ENCODE measurements around the gene KCNN2.

Gene KCNN2

DNA sequence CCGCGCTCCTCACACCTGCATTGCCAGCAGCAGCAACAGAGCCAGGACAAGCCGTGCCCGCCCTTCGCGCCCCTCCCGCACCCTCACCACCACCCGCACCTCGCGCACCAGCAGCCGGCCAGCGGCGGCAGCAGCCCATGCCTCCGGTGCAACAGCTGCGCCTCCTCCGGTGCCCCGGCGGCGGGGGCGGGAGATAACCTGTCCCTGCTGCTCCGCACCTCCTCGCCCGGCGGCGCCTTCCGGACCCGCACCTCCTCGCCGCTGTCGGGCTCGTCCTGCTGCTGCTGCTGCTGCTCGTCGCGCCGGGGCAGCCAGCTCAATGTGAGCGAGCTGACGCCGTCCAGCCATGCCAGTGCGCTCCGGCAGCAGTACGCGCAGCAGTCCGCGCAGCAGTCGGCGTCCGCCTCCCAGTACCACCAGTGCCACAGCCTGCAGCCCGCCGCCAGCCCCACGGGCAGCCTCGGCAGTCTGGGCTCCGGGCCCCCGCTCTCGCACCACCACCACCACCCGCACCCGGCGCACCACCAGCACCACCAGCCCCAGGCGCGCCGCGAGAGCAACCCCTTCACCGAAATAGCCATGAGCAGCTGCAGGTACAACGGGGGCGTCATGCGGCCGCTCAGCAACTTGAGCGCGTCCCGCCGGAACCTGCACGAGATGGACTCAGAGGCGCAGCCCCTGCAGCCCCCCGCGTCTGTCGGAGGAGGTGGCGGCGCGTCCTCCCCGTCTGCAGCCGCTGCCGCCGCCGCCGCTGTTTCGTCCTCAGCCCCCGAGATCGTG is 517 bp downstream of the KCNN2 start:
- DNase-seq (ENCODE audit: low read depth in 2 of 2): no peak

DNA sequence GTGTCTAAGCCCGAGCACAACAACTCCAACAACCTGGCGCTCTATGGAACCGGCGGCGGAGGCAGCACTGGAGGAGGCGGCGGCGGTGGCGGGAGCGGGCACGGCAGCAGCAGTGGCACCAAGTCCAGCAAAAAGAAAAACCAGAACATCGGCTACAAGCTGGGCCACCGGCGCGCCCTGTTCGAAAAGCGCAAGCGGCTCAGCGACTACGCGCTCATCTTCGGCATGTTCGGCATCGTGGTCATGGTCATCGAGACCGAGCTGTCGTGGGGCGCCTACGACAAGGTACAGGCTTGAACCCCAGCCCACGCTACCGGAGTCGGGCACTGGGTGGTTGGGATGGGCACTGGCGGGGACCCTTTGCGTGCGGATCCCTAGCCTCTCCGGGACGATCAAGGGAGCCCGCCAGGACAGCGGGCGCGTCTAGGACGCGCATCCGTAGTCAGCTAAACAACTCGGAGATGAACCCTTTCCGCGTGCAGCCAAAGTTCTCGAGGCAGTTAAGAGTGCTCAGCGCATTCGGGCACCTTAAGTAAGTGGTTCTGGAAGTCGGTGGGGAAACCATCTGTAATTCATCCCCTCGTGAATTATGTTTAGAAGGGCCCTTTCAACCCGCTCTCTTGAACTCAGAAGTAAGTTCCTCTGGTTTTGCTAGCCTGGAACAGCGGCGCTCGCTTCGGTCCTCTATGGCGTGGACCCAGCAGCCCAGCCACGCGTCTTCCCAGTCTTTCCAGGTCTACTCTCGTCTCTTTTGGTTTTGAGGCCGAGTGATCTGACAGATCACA is 1.3 kb downstream of the KCNN2 start:
- DNase-seq (ENCODE audit: low read depth in 2 of 2): no peak

DNA sequence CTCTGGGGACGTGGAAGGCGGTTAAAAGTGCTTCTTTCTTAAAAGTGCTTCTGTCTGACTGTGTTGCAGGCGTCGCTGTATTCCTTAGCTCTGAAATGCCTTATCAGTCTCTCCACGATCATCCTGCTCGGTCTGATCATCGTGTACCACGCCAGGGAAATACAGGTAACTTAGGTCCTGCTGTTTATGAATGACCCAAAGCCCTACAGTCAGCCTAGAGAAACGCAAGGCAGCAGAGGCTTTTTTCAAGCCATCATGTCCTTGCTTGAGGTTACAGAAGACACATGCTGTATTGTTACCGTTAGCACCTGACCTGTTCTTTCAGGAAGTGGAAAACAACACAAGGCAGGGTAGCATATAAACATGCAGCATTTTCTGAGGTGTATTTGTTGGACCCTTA is 2.0 kb downstream of the KCNN2 start:
- DNase-seq (ENCODE audit: low read depth in 2 of 2): no peak

DNA sequence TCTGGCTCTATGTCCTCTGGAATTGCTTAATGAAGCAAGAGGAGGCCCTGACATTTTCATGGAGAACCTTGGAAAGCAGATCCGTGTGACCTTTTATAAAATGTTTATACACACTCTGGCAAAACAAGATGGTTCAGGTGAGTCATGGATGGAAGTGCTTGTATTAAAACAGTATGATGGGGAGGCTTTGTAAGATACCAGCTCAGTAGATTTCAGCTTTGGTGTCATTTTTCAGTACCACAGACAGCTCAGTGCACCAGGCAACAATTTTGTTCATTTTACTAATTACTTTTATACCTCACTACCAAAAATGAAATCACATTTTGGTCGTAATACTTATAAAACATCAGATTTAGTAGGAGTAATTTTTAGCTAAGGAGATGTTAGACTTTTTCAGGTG is 5.2 kb downstream of the KCNN2 start:
- no peak for DNase-seq (ENCODE audit: low read depth in 2 of 2)

DNA sequence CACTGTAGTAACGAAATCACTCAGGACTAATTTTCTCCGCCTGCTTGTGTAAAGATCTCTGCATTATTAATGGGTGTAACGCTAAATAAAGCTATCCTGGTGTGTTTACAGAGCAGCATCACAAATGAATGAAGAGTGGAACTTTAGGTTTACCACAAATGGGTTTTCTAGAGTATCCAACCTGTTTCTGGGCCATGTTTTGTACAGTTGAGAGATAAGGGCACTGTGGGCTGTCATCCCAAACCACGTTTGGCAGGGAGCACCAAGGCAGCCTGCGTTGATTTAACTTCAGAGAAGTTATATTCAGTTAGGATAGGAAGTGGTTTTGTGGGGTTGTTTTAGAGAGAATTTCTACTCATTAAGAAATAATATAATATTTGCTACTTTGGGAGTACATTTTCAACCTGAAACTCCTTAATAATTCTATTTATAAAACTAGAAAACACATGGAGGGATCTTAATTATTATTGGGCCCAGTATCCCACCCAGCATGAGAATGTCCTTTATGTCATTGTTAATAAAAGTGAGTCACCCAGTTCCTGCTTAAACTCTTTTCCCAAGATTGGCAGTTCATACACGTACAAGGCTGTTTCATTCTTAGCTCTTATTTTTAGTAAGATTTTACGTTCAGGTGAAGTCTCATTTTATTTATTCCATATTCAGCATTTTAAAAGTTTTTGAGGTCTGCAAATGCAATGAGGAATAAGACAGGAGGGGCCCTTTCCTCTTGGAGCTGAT is 8.0 kb downstream of the KCNN2 start:
- no peak for DNase-seq (ENCODE audit: low read depth in 2 of 2)

DNA sequence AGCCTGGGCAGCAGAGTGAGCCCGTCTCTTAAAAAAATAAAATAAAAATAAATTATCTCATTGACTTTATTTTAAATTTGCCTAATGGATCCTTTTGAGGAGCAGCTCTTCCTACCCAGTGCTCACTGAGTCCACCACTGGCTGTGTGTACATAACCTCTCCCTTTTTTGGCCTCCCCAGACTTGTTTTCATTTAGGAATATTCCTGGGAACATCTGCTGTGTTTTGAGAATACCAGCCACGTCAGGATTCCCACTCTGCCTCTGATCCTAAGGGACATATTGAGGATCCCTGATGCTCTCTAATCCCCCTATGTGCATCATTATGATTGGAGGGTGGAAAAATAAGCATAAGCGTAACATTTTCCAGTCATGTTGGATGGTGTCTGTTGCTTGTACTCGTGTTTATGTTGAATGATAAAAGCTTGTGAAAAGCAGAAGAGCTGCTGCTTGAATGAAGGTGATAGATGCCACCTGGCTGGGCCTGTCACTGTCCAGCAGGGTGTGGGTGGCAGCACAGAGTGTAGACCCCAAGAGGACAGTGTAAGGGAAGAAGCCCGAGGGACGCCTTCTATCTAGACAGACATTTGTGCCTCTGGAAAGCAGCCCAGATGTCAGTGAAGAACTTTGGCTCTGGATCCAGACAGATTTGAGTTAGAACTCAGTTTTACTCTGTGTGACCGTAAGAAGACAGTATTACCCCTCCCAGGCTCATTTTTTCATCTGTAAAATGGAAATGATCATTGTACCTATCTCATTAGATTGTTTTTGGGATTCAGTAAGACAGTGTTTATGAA is 15.4 kb downstream of the KCNN2 start:
- no peak for DNase-seq (ENCODE audit: low read depth in 2 of 2)

DNA sequence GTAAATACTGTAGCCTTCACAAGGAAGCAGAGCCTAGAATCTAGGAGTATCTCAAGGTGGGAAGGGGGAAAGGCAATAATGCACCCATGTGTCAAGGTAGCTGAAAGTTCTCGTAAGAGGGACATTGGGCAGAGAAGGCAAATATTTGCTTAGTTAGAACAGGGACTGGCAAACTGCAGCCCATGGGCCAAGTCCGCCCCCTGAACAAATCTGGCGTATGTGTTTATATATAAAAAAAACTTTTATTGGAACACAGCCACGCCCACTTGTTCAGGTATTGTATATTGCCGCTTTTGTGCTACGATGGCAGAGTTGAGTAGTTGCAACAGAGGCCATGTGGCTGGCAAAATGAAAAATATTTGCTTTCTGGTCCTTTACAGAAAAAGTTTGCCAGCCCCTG is 16.1 kb downstream of the KCNN2 start:
- DNase-seq (ENCODE audit: low read depth in 2 of 2): no peak

DNA sequence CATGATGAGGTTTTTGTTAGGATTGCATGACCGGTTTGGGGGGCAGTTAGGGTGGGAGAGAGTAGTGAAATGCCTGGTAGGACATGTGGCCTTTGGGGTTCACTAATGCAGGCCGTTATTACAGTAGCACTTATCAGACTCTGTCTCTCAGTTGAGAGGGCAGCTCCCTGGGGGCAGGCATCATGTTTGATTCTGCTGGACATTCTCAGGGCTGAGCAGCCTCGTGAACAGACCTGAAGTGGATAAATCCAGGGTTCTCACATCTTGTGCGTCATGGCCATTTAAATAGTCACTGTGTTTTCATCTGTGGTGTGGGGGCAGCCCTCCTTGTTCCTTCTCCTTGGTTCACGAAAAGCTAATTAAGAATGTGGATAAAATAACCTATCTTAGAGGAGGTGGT is 18.9 kb downstream of the KCNN2 start:
- DNase-seq (ENCODE audit: low read depth in 2 of 2): no peak

DNA sequence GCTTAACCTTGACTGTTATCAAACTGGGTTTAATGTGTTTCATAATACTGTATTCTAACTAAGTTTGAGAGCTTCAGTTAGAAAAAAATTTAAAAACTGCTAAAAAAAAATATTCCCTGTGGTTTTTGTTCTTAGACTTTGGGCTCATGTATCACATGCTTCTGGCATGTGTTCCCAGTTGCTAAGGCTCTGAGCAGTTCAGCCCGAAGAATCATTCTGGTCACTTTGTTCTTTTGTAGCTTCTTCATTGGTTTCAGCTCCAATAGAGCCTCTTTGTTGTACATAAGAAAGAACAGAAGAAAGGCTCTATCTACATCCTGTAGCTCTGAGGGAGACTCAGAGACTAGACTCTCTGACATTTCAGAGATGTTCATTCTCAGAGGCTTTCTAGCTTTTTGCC is 25.6 kb downstream of the KCNN2 start:
- DNase-seq (ENCODE audit: low read depth in 2 of 2): no peak

DNA sequence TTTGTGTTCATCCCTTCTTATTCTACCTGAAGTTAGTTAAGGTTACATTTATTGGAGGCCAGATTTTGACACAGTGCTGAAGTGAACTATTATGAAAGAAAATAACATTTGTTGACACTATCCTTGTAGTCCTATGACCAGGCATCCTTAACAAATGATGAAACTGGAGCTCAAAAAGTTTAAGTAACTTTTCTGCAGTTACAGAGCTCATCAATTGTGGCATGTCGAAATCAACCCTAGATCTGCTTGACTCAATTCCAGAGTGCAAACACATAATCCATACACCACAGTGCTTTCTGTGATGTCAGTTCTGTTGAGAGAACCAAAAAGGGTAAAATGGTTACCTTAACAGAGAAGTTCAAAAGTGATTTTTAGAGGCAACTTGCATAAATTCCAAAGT is 28.6 kb downstream of the KCNN2 start:
- no peak for DNase-seq (ENCODE audit: low read depth in 2 of 2)

DNA sequence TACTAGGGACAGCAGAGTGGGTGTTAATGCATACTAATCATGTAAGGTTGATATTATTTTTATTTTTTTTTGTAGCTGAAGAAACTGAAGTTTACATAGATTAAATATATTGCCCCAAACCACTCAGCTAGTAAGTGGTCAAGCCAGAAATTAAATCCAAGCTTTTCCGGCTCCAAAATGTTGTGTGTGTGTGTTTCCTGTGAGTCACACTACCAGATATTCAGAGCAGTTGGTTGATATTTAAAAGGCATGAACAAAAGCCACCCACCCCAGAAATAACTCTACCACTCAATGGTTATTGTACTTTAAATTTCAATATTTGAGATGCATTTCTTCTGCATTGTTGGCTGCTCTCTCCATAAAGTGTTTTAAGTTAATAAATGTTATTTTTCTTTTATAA is 29.5 kb downstream of the KCNN2 start:
- no peak for DNase-seq (ENCODE audit: low read depth in 2 of 2)

DNA sequence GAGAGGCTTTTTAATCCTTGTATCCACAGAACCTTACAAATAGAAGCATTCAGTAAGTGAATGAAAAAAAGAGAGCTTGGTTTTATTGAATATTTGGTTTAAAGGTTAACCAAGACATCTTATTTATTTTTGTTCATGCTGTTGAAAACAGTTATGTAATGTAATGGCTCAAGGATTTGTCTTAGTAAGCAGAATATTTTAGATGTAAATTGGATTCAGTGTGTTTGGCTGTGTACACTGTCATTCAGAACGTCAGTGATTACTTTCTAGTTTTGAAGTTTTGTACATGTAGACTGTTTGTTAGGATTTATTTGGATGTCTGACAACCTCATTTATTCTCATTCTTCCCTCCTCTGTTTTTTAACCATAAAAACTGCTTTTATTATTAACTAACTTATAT is 31.3 kb downstream of the KCNN2 start:
- no peak for DNase-seq (ENCODE audit: low read depth in 2 of 2)

DNA sequence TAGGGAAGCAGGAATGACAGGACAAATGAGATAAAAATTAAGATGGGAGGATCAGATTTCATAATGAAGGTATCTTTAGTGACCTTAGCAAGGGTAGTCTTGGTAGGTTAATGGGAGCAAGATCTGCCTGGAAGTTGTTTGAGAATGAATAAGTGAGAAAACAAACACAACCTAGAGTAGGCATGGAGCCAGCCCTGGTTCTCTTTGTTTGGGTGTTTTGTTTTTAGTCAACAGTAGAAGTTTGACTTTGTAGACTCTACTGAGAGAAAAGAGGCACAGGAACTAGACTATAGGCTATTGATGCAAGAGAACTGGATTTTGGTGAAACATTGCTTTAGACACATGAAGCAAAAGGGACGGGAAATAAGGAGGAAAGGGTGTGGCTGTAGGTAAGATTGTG is 40.3 kb downstream of the KCNN2 start:
- no peak for DNase-seq (ENCODE audit: low read depth in 2 of 2)

DNA sequence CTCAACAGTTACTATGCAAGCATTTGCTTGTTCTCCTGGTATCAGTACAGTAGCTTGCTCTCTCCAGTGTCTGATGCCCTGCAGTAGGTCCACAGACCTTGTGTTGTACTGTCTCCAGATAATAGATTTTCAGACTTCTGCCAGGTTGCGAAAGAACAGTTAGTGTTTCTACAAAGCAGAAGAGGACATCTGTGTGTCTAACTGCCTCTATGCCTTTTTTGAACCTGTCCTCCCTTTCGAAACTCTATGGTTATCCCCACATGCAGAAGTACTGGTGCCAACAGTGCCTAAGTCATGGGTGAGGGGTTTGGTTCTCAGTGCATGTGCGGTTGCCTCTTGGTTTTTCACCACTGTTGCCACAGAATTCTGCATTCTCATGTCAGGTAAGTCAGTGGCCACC is 45.9 kb downstream of the KCNN2 start:
- DNase-seq (ENCODE audit: low read depth in 2 of 2): no peak

DNA sequence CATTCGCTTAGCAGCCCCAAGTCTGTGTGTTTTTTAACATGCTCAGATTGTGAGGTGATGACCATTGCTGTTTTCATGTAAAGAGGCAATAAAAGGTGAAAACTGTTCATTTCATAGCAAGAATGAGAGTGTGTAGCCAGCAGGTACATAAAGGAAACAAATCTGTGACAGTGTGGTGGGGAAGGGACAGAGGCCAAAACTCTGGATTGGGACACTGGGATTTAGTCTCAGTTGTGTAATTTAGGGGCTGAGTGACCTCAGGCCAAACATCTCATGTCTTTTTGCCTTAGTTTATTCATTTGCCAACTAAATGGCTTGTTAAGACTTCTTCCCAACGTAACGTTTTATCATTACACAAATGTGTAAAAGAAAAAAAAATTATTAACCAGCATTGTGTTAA is 47.0 kb downstream of the KCNN2 start:
- no peak for DNase-seq (ENCODE audit: low read depth in 2 of 2)

DNA sequence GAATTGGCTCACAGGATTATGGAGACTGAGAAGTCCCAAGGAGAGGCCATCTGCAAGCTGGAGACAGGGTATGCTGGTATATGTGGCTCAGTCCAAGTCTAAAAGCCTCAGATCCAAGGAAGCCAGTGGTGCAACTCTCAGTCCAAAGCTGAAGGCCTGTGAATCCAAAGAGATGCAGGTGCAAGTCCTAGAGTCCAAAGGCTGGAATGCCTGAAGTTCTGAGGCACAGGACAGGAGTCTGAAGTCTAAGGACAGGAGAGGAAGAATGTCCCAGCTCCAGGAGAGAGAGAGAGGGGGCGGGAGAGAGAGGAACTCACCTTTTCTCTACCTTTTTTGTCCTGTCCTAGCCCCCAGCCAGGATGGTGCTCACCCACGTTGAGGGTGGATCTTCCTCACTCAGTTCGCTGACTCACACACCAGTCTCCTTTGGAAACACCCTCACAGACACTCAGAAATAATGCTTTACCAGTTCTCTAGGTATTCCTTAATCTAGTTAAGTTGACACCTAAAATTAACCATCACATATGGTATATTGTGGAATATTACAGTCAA is 49.6 kb downstream of the KCNN2 start:
- DNase-seq (ENCODE audit: low read depth in 2 of 2): no peak

DNA sequence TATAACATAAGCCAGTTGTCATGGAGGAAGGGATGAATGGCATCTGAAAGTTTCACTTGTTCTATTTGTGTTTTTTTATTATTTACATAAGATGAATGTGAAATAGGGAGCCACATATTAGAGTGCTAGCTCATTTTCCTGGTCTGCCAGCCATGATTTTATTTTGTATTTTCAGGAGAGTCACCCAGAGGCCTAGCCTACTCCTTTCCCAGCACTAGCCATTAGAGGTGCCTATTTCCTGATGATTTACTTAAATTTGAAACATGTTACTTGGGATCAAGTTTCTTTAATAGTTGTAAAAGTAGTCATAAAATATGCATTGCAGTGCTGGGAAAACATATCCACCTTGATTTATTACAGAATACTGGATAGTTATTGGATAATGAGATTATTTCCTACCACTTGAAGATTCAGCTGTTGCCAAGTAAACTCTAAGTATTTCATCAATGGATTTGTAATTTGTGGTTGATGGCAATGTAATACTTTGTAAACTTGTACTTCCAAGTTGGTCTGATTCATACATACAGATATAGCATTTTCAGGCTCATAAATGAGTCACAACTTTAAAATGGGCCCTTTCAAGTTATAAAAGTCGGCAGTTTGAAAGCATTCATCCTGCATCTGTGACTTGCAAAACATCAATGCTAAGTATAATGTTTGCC is 50.8 kb downstream of the KCNN2 start:
- no peak for DNase-seq (ENCODE audit: low read depth in 2 of 2)

DNA sequence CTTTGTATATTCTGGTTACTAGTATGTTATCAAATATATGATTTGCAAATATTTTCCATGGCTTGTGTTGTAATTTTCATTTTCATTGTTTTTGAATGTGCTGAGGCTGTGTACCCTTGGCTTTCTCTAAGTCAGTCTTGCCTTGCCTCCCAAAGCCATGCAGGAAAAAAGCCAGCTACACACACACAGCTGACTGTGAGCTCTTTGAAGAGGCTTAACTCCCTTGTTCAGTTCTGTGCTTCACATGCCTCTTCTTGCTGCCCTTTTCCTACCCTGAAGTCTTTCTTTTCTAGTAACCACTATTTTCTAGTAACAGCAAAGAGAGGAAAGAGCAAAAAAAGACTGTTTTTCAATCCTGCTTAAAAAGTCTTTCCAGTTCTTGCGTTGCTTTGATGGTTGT is 53.9 kb downstream of the KCNN2 start:
- no peak for DNase-seq (ENCODE audit: low read depth in 2 of 2)

DNA sequence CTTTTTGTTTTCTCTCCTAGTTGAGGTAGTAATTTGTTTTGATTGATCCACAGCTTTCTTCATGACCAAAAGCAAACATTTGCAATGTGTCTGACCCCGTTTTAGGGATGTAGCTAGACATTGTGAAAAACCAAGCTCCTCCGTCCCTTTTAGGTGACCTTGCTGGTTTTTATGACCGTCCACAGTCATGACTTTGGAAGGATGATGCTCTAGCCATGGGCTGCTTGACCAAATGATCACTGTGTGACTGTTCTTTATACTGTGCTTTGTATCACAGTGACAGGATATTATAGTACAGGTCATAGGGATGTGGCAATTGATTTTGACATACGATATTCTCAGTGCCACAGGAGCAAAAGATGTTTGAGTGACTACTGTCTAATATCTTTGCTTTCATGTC is 54.4 kb downstream of the KCNN2 start:
- DNase-seq (ENCODE audit: low read depth in 2 of 2): no peak

DNA sequence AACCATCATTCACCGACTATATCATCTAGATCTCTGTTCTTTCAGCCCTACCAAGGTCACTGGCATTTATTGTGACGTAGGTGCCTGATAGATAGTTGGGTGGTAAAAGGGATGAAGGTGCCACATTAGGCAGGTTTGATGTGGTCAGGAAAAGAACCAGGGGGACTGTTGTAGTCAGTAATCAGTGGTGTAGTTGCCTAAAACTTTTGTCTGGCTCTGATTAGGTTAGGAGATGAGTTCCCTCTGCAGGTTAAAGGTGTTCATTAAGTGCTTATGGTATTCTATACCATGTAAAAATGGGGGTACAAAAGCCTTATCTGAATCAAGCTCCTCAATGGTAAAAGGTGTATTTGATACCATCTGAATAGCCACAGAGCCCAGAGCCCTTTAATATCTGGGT is 55.6 kb downstream of the KCNN2 start:
- DNase-seq (ENCODE audit: low read depth in 2 of 2): no peak
